NCI-H187 treated with DMSO at 0.1 percent for 48 hours (cell line): Measurements from ENCODE around the gene FAM181A.

Source experiments
- DNase-seq: peaks from one replicate; lab custom pipeline; 2025; lab: John Stamatoyannopoulos, UW

The FAM181A gene

GRCh38 chr14:93926873-93927799, at the start of gene FAM181A:
FAM181A (plus strand) TSS chr14:93927344; CDS start chr14:93928286, 942 bp downstream.
- DNase-seq: no peak

DNA sequence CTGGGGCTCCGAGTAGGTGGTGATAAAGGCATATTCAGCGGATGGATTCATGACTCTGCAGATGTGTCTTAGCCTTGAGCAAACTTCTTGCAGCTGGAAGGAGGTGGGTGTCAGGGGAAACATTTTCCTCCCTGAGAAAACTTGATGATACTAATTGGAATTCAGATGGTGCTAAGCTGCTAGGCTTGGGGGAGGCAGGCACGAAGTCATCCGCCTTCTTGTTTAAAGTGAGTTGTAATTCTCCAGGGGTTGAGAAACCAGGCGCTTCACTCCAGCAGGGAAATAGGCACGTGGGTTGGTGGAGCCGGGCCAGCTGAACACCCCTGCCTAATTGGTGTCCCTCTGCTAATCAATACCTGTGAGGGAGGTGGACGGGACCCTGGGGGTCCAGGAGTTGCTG, 48.9 kb upstream of the FAM181A start:
- no peak for DNase-seq

DNA sequence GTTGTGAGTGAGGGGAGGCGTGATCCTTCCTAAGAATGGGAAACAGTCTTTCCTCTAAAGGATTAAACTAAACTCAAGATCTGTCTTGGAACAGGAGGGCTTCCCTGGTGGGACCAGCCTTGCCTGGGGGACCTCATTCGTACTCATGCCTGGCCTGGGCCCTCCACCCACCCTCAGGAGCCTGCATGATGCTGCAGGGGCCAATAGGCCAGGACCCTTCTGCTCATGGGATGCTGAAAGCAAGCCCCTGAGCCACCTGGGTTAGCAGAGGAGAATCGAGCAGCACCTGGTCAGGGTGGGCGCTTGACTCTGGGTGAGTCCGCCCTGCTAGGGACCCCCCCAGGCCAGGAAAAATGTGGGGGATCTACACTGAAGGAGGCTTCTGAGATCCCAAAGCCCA, 48.3 kb upstream of the FAM181A start:
- DNase-seq: no peak

DNA sequence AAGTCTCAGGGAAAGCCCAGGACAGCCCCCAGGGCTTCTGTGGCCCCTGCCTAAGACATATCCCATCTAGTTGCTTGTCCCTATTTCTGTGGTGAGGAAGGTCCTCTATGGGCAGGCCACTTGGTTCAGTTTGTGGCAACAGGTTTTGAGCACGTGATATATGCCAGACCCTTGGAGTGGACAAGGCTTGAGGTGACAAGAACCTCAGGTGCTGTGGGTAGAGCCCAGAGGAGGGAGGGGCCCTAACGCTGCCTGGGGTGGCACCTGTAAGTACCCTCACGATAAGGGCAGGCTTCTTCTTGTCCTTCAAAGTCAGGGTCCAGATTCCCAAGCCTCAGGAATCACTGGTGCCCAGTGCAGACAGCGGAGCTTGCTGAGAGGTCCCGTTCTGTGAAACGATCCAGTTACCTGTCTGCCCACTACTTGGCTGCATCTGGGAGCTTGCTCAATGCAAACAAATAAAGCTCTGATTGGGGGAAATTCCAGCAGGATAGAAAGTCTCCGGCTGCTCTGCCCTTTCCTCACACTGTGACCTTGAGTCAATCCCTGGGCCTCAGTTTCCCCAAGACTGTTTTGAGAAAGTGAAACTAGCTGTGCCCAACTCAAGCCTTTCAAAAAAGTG, 47.7 kb upstream of the FAM181A start:
- no peak for DNase-seq

DNA sequence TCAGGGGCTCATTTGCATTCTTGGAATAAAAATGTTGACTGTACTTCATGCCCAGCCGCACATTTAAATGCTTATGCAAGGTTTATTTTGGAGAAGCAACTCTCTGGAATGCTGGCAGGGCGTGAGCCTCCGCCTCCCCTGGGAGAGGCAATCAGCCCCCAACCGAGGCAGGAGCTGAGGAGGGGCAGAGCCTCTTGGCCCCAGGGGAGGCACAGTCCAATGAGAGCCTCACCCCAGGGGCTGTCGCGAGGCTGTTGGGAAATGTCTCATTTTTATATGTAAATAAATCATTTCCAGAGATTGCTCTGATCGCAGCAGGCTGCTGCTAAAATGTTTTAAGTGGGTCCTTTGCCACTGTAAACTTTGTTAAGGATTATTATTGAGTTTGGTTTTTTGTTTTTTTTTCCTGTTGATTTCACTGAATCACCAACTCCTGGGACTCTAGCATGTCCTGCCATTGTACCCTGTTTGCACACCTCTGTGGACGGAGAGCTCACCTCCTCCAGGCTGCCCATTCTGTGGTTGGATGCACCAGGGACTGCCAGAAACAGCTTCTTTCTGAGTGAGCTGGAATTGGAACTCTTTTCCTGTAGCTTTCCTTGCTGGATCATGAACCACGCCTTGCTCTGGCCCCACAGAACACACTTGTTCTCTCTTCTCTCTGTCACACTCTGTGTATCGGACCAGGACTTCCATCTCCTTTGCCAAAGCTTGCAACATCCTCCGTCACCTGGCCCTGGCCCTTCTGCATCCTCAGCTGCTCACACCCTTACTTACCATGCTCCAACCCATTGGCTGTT, 46.9 kb upstream of the FAM181A start:
- no peak for DNase-seq

- no peak for DNase-seq
These were observed 42.2 kb upstream of the FAM181A start for GRCh38 chr14:93884950-93885349.

GRCh38 chr14:93888995-93889394, 38.1 kb upstream of the FAM181A start:
- DNase-seq: no peak

DNA sequence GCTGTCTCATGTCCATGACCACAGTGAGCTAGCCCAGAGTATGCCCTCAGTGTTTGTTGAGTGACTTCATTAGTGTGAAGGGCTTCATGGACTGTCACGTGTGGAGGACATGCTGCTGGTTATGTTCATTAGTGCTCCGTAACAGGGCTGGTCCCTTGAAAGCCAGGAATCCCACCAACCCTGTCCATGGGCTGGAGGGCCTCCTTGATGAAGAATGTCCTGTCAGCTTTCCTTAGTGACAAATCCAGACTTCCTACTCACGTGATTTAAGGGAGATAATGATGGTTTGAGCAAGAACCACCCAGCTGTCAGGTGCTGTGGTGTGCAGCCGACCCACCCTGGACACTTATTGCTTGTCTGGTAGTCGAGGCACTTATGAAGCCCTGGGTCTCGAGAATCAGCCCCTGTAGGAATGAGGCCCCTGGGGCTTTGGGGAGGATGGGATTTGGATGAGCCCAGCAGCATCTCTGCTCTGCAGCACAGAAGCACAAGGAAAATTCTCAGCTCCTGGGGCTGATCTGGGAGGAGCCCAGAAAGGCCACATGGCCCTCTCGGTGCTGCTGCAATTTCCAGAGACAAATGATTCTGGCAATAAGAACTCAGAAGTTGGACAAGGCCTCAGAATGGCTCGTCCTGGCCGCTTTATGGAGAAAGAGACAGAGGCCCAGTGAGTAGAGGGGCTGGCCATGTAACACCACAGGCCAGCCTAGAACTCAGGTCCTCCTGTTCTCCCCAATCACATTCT, 37.2 kb upstream of the FAM181A start:
- DNase-seq: no peak

DNA sequence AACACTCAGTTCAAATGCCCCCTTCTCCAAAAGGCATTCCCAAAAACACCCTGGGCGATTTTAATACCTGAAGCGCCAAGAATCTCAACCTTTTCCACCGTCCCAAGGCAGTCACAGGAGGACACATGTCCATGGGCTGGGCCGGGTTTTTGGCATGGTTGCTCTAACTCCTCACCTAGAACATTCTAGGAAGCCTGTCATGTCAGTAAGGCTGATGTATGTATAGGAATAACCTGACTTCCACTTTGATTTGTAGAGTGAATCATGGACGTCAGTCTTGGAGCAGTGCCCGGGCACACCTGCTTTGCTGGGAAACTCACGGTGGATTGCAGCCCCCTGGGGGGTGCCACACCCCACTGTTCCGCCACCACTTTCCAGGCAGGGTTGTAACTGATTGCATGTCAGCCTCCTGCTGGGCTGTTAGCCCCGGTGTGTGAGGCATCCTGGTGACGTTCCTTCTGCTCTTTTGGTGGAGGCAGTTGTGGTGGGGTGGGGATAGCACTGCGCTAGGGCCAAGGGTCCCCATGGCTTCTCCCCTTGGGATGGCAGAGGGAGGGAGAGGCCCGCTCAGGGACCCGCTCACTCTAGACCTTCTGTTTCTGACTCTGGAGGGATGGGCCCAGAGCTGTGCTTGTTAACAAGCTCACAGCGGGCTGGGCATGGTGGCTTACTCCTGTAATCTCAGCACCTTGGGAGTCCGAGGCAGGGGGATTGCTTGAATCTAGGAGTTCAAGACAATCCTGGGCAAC, 35.2 kb upstream of the FAM181A start:
- no peak for DNase-seq

DNA sequence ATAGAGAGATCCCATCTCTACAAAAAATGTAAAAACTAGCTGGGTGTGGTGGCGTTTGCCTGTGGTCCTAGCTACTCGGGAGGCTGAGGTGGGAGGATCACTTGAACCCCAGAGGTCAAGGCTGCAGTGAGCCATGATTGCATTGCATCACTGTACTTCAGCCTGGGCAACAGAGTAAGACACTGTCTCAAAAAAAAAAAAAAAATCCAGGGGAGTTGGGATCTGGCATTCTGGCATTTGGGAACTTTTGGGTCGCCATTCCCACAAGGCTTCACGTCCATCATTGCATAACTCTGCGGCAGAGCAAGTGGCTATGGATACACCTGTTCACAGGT, 34.7 kb upstream of the FAM181A start:
- DNase-seq: no peak

- DNase-seq: no peak
These were observed 34.1 kb upstream of the FAM181A start for GRCh38 chr14:93892923-93893558.

- DNase-seq: no peak
These were observed 33.4 kb upstream of the FAM181A start for GRCh38 chr14:93893661-93894261.

DNA sequence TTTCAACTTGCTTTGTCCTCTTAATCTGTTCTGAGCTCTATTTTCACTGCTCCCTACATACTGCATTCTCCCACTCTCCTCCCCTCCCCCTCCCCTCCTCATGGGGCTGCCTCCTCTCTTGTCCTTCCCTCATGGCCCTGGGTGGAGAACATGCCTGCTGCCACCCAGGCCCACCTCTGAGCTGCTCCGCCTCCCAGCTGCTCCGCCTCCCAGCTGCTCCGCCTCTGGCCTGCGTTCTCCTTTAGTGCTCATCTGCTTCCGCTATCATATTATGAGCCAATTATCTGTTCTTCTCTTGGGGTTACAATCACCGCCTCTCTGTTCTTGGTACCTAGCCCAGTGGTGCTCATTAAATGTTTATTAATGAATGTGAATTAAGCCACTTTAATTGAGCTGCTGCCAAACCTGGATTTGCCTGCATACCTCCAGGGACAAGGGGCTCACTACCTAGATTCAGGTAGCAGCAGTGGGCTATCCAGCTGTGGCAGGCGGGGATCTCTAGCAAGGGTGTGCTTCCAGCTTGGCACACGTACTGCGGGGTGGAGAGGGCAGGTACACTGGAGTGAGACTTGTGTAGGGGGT, 32.0 kb upstream of the FAM181A start:
- no peak for DNase-seq

DNA sequence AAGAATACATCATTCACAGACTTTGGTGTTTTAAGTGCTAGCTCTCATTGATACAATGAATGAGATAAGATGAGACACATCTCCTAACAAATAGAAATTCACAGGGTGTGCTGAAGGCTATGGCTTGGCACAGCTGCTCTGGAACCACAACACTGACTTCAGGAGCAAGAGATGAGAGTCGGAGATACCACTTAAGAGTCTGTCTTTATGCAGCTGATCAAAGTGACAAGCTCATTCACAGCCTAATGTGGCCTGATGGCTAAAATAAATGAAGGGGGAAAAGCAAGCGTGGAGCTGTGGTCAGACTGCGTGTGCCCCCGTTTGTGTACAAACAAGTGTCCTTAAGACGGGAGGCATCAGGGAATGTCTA, 29.7 kb upstream of the FAM181A start:
- no peak for DNase-seq

GRCh38 chr14:93898081-93898611, 29.0 kb upstream of the FAM181A start:
- DNase-seq: no peak

GRCh38 chr14:93898731-93899130, 28.4 kb upstream of the FAM181A start:
- DNase-seq: no peak

DNA sequence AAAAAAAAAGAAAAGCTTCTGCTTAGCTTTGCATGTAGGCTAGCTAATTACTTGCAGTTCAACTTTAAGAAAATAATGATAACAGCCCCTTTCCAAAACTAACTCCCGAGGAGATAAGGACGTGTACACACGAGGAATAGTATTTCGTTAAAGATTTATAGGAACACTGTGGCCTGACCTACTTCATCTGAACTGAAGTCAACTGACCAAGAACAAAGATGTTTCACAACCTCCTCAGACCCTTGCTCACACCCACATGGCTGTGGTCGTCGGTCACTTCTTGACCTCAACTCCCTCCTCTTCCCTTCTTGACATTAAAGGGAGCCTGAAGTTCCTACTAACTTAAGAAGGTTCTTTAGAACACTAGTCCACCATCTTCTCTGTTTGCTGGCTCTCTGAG, 25.3 kb upstream of the FAM181A start:
- DNase-seq: no peak

DNA sequence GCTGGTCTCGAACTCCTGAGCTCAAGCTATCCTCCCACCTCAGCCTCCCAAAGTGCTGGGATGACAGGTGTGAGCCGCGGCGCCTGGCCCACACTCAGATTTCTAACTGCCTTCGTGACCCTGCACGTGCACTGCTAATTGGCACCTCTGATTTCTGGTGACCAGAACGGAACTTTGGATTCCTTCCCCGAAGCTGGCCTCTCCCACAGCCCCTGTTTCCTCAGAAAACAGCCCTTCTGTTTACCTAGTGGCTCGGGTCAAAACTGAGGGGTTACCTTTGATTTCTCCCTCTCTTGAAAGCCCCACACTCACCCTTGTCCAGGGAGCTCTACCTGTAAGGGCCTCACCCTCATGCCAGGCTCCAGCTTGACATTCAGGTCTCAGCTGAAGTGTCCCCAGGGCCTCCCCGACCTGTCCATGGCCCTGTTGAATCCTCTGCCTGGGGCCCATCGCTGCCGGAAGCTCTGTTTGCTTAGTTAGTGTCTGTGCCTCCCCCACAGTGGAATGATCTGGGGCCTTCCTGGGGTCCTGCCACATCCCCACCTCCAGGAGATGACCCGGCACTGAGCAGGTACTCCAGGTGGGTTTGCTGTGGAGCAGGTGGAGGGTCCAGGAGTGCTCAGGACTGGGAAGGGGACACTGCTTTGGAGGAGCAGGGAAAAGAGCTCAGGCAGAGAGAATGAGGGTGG, 24.4 kb upstream of the FAM181A start:
- no peak for DNase-seq
